ENCODE measurements around the gene ATP10A. TPM values are rescaled to one million over a fixed set of nuclear protein-coding genes. Genes with fewer than 3 reads are reported as not detected.

Gene ATP10A
- polyA plus RNA-seq, 1 of the 3 experiments (the other 2 are of a cell fraction), result not detected

- ChIA-PET POLR2A (no interaction called here), CTCF (no interaction called here)
- H3K79me2 ChIP-seq (ENCODE audit: insufficient read depth), result no peaks in the 10 kb centered on the region
- no peaks in the 10 kb centered on the region for H3K9me3 ChIP-seq
- no peak overlapping the region for H3K4me3 ChIP-seq (ENCODE audit: low read depth in 2 of 2, low read length in 1 of 2)
- H3F3A ChIP-seq (replicated peaks; ENCODE audit: insufficient read depth), result no peaks in the 10 kb centered on the region
- no peak overlapping the region for H3K9ac ChIP-seq
- no peak overlapping the region for H3K27ac ChIP-seq (ENCODE audit: low read depth in 2 of 2, low read length in 1 of 2)
- 38% methylated on average over 1 of the region's 1 CpG for WGBS (ENCODE audit: low lambda C conversion rate)
- DNase-seq, result no peak
- TF ChIP-seq CTCF (IDR thresholded peaks at IDR 0.05) (no peak), NFIC (IDR thresholded peaks at IDR 0.05; ENCODE audit: borderline replicate concordance) (no peak), ELF1 (IDR thresholded peaks at IDR 0.05) (no peak), CHD2 (IDR thresholded peaks at IDR 0.05; ENCODE audit: low read length, partially characterized antibody) (no peak), REST (IDR thresholded peaks at IDR 0.05; ENCODE audit: low read depth, low read length) (no peak), USF2 (IDR thresholded peaks at IDR 0.05; ENCODE audit: borderline replicate concordance, low read depth, low read length) (no peak), USF1 (IDR thresholded peaks at IDR 0.05; ENCODE audit: borderline replicate concordance, low read depth) (no peak), TEAD4 (IDR thresholded peaks at IDR 0.05; ENCODE audit: borderline replicate concordance, insufficient read depth) (no peak), RFX5 (IDR thresholded peaks at IDR 0.05; ENCODE audit: low read length) (no peak), NRF1 (IDR thresholded peaks at IDR 0.05; ENCODE audit: low read depth, low read length) (no peak), SIN3A (IDR thresholded peaks at IDR 0.05; ENCODE audit: borderline replicate concordance, low read depth, low read length) (no peak), TCF12 (IDR thresholded peaks at IDR 0.05) (no peak), MEF2A (IDR thresholded peaks at IDR 0.05; ENCODE audit: borderline replicate concordance, low read depth) (no peak)
- no peaks in the 10 kb centered on the region for H3K9me2 ChIP-seq
- H3K27me3 ChIP-seq (ENCODE audit: insufficient read depth), result no peaks in the 10 kb centered on the region
- no peaks in the 10 kb centered on the region for H4K20me1 ChIP-seq (ENCODE audit: insufficient read depth)
- H2AFZ ChIP-seq (ENCODE audit: low read depth), result no peak overlapping the region
- H3K4me1 ChIP-seq (ENCODE audit: control insufficient read depth in 1 of 2, insufficient read depth in 2 of 2, low read depth in 1 of 2, low read length in 1 of 2), result no peaks in the 10 kb centered on the region
- no peak overlapping the region for H3K4me2 ChIP-seq
- no peaks in the 10 kb centered on the region for H3K36me3 ChIP-seq (replicated peaks in 1 of 2; ENCODE audit: control insufficient read depth in 1 of 2, insufficient read depth in 2 of 2, low read length in 1 of 2)
Observed at GRCh38 chr15:25899870-25900269, 36.7 kb upstream of the ATP10A start.
